PFSK-1 (cell line): ENCODE results near the gene COIL.

ENCODE experiments used
- FOXP2 ChIP-seq: optimal IDR thresholded peaks from 2 replicates; pipeline ENCODE3; 2011; ENCODE audit warnings: borderline replicate concordance, control low read depth, inconsistent platforms; ENCODE audit not compliant: insufficient read depth; ENCODE audit errors: extremely low read length, extremely low read depth
- POLR2AphosphoS5 ChIP-seq: IDR thresholded peaks from 2 replicates; pipeline ENCODE4 v1.6.1; 2012; ENCODE audit warnings: low read depth, mild to moderate bottlenecking, control low read depth, low read length, moderate library complexity
- REST ChIP-seq, 2 experiments: IDR thresholded peaks; 2 replicates each; pipeline versions ENCODE4 v1.6.1 to v1.8.0; 2011 to 2012; ENCODE audit warnings: low read depth in 2 of 2, low read length in 2 of 2, control low read depth in 1 of 2, inconsistent platforms in 1 of 2, mild to moderate bottlenecking in 1 of 2, moderate library complexity in 1 of 2; ENCODE audit not compliant: insufficient read depth in 1 of 2
- SIN3A ChIP-seq: IDR thresholded peaks from 2 replicates; pipeline ENCODE4 v1.6.1; 2012; ENCODE audit warnings: mild to moderate bottlenecking, low read length, moderate library complexity, borderline replicate concordance; ENCODE audit not compliant: insufficient read depth
- TAF1 ChIP-seq: IDR thresholded peaks from 2 replicates; pipeline ENCODE4 v1.6.1; 2012; ENCODE audit warnings: low read length, control low read depth, borderline replicate concordance; ENCODE audit not compliant: insufficient read depth

COIL gene

GRCh38 chr17:56970974-56971373 is 10.1 kb upstream of the COIL start:
- no peak for TF ChIP-seq TAF1
- no peak for TF ChIP-seq SIN3A
- no peak for TF ChIP-seq REST (IDR thresholded peaks at IDR 0.05; ENCODE audit: insufficient read depth in 1 of 2, low read depth in 2 of 2, low read length in 2 of 2)
- no peak for TF ChIP-seq FOXP2
- TF ChIP-seq POLR2AphosphoS5 = no peak

- TF ChIP-seq SIN3A = no peak
- no peak for TF ChIP-seq POLR2AphosphoS5
These were observed 5.5 kb upstream of the COIL start for GRCh38 chr17:56966338-56966737.

GRCh38 chr17:56956992-56957391 is 3.9 kb downstream of the COIL start:
- TF ChIP-seq TAF1 = no peak

- TF ChIP-seq REST (IDR thresholded peaks at IDR 0.05; ENCODE audit: insufficient read depth in 1 of 2, low read depth in 2 of 2, low read length in 2 of 2) (no peak), FOXP2 (no peak), TAF1 (no peak), POLR2AphosphoS5 (no peak), SIN3A (no peak)
These were observed 11.3 kb downstream of the COIL start for GRCh38 chr17:56949595-56949994.

GRCh38 chr17:56948491-56948890 is 12.4 kb downstream of the COIL start:
- TF ChIP-seq TAF1 = no peak
- no peak for TF ChIP-seq FOXP2
- no peak for TF ChIP-seq SIN3A
- TF ChIP-seq REST (IDR thresholded peaks at IDR 0.05; ENCODE audit: insufficient read depth in 1 of 2, low read depth in 2 of 2, low read length in 2 of 2) = no peak
- TF ChIP-seq POLR2AphosphoS5 = no peak

GRCh38 chr17:56947741-56948140 is 13.1 kb downstream of the COIL start:
- TF ChIP-seq POLR2AphosphoS5 (no peak), FOXP2 (no peak), TAF1 (no peak), SIN3A (no peak), REST (IDR thresholded peaks at IDR 0.05; ENCODE audit: insufficient read depth in 1 of 2, low read depth in 2 of 2, low read length in 2 of 2) (no peak)
